GM19395 (cell line): ENCODE measurements around the gene ZSCAN5C.

ENCODE experiments used
- ATAC-seq: cut with Tn5 transposase; IDR thresholded peaks from one replicate; pipeline ENCODE4 v1.9.1; 2021; ENCODE audit warnings: mild to moderate bottlenecking, moderate library complexity; ENCODE audit not compliant: unreplicated experiment

The ZSCAN5C gene

DNA sequence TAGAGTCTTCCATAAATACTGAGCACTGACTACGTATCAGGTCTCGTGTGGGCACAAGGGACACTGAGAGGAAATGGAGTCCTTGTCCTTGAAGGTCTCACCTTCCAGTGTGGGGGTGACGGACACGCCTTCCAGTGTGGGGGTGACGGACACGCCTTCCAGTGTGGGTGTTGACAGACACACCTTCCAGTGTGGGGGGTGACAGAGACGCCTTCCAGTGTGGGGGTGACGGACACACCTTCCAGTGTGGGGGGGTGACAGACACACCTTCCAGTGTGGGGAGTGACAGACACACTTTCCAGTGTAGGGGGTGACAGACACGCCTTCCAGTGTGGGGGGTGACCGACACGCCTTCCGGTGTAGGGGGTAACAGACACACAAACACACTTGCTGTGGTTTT, 56.2 kb downstream of the ZSCAN5C start:
- no peak for ATAC-seq
